Activated CD4-positive, alpha-beta T cell treated with anti-CD3 and anti-CD28 coated beads, Interleukin-2, amount 50 U/mL, for 1 hour (primary cell): ENCODE data around the gene ERC2.

Experiments used
- DNase-seq: peaks from one replicate; pipeline ENCODE4 v3.0.0-alpha.2; 2020

The ERC2 gene

DNA sequence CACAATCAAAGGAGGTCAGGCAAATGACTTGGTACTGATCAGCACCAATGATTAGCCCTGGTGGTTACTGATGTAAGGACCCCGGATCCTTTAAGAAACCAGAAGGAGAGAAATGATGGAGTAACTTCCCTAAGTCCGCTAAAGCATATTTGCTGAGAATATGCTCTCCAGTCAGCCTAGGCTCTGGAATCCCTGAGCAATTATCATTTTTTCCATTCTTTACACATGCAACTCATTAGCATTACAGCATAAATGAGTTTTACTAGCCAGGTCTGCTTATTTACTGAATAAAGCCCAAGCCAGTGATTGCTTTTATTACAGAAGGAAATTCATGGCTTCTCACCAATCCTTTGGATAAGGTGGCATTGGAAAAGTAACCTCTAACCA is 842.0 kb downstream of the ERC2 start:
- no peak for DNase-seq

DNA sequence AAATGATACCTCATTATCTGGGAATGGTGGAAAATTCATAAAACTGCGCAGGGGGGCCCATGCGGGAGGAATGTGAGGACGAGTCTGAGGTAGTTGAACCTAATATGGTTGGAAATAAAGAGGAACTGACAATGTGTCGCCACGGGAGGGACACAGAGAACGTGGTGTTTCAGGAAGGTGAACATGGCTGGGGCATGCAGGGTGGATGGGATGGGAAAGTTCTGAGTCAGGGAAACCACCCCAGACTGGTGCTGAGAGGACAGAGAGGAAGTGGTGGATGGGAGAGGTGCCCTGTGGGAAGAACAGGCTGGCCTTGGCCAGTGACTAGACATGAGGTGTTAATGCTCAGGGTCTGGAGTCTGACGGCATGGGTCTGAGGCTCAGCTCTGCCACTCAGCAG is 844.0 kb downstream of the ERC2 start:
- no peak for DNase-seq

DNA sequence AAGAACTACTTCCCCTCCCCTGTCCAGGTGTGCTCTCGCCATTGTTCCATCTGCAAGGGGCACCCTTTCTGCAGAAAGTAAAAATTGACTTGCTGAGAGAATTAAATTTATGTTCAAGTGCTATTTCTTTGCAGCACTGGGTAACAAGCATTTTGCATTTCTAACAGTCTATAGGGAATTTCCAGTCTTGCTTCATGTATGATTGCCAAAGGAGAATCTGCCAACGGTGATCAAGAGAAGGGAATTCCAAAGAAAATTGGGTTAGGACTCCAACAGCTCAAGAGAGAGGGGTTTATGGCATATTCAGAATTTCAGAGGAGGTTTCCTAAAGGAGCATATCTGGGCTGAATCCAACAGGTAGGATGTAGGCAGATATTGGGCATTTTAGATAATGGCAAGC is 844.5 kb downstream of the ERC2 start:
- no peak for DNase-seq

DNA sequence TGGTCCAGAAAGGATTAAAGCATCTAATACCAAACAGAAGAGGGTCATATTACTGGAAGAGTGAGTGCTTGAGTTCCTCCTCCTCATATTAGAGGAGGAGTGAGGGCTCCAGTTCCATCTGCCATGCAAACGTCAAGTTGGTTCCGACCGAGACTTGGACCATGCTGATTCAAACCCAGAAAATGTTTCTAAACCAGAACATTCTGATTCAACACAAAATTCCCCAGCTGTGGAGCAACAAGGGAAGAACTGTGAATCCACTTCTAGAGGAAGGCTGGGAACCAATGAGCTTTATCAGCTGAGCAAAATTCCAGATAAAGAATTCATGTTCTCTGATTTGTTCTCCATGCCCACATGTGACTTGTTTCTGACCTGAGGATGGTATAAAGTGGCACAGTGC is 845.5 kb downstream of the ERC2 start:
- no peak for DNase-seq

DNA sequence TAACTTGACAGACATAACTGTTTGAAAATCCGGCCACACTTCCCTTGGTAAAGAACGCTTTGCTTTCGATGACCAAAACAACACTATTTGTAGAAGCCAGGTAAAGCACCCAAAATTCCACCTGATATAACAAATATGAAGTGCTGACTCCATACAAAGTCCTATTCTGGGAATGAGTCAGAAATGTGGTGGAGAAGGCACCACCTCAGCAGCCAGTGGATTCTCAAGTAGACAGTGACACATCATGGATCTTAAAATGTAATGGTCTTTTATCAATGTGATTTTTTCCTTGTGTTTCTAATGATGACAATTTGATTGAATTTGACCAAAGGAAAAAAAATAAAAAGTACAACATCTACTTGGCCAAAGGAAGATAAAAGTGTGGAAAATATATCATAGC is 846.2 kb downstream of the ERC2 start:
- no peak for DNase-seq

DNA sequence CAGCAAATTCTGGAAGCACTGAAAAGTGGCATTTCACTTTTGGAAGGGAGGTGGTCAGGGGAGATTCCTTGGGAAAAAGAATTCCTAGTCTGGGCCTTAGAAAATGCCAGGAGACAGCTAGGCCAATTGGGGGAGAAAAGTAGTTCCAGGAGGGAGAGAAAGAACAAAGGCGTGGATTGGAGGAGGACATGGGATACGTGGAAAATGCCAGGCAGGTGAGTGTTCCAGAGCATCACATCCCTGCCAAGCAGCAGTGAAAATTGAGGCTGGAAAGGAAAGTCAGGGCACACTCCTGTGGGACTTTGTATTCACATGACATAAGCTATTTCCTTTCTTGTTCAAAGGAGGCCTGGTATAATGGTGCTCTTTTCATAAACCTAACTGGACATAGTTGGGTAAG is 846.6 kb downstream of the ERC2 start:
- no peak for DNase-seq

DNA sequence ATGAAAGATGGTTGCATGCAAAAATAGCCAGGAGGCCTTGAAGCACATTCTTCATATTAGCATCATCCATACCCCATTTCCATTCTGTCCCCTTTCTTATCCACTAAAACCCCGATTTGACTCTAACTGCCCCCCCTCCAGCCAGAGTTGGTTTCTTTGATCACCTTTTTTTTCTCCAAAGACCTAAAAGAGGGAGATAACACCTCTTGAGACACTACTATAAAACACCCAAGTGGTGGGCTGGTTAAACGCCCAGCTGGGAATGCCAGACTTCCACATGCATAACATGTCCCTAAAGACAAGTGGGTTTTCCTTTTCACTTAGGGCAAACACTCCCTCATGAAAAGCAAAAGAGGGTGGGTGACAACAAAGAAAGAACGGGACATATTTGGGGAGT is 847.2 kb downstream of the ERC2 start:
- DNase-seq, result no peak

DNA sequence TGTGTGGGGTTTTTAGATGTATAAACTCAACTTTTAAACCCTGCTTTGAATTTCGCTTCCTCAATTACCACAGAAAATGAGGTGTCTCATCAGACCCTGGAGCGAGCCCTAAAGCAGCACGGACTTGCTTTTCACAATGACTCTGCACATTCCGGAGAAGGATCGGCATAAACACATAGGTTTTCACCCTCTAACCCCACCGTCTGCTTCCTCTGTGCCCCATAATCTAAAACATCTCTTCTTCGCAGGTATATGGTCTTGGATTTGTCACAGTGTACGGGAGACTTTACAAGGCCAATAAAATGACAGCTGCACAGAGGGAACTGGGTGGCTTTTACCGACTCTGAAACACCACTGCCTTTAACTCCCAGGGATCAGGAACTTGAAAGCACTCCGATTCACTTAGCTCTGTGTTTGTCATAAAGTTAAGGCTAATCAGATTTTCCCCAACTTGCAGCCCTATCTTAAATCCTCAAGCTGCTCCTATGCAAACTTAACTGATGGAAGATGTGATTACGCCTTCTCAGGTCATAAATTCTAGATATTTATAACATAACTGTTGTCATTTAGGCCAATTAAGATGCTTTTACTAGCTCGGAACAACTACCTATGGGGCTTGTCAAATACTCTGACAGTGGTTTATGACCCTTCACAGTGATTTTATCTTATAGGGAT is 847.8 kb downstream of the ERC2 start:
- DNase-seq, result no peak

DNA sequence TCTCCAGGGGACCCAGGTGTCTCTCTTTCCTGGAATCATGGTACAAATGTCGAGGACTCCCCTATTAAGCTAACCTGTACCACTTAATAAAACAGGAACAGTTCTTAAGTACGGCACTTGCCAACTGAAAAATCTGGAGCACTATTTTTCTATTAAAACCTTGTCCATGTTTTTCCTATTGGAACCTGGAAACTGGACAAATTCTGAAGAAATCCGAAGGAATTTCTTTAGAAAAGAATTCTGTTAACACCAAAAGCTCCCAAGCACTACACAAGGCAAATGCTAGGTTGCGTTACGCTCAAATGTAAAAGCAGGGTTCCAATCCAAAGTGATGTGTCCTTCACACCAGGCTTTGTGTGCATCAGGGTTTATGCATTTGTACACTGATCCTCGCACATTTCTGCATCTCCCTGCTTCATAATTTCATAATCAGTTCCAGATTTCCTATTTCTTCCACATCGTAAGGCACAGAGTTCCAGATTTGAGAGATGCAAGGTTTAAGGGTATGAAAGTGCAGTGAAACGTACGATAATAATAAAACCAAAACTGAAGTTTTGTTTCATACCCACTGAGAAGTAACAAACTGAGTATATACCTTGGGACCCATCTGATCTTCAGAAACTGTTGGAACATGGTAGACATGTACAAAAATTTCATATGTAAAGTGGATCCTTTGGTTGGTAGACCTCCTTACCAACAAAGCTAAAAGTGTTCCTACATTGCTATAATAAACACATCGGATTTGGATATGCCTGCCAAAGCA is 849.0 kb downstream of the ERC2 start:
- no peak for DNase-seq

DNA sequence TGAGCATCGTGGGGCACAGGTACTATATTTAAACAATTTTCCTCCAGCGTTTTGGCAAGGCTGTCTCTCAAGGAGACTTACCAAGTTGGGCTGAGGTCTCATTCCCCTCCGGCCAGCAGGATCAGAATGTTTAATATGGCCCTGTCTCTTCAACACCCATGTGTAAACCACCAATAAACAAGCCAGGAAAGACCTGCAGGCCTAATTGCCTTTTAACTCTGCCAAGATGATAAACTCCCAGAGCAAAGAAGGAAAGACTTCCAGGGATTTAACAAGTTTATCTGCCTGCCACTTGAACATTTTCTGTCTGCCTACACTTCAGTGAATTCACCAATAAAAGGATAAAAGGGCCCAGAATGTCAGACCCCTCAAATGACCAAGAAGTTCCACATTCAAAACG is 850.9 kb downstream of the ERC2 start:
- no peak for DNase-seq

DNA sequence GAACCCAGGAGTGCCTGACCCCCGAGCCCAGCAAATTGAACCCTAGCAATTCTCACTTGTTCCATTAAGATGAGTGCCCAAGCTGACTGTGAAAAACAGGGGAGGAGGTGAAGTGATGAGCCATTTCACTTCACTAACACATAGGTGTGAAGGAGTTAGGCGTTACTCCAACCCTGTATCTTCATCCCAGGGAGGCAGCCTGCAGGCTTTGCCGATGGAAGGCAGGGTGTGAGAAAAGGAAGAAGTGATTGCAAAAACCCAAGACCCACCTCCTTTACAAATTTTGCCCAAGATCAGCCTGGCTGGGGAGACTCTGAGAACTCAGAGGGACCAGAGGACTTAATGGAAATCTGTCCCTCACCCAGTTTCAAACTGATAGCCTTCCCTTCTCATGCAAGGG is 851.5 kb downstream of the ERC2 start:
- DNase-seq, result no peak

DNA sequence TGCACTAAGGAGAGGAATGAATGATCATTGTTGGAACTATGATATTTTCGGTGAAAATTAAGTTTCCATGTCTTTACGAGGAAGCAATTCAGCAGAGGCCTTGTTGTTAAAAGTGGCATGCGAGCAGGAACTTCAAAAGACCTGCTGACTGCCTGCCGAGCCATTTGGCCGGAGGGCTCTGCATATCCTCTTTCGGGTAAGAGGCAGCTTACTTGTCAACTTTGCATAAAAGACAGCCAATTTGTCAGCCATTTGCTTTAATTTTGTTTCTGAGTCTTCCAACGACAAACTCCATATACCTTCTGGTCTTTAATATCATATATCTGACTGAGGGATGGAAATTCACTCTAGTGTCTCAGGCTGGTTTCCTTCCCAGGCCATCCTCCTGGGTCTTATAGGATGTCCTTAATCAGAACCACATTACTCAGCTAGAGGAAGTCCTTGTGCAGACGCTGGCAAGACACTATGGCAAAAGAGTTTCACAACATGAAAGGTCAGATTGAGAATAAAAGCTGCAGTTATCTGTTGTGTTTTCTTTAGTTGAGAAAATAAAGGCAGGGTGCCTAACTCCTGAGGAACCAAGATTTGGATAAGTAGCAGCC is 852.5 kb downstream of the ERC2 start:
- no peak for DNase-seq

DNA sequence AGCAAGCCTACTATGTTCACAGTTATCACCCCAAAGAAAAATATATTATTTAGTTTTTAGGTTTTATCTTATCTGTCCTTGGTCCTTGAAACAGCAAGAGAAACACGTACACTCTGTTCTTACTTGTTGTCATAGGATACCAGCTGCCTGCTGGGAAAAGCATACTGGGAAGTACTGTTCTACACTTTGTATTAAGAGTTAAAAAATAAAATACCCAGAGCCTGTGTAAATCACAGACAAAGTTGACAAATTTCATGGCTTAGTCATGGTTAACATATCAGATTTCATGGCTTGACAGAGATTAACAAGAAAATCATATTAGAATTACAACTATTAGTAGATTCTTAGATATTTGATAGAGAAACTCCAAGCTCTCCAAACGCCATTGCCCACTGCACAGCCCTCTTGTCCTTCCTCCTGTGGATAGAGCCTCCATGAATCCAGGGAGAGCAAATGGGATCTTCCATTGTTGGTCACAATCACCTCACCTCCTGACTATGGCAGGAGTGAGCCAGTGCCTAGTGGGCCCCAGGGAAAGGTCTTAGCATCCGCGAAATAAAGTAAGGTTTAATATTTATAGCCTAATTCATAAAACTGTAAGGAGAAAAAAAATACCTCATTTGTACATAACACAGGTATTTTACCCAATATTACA is 853.1 kb downstream of the ERC2 start:
- DNase-seq, result no peak

DNA sequence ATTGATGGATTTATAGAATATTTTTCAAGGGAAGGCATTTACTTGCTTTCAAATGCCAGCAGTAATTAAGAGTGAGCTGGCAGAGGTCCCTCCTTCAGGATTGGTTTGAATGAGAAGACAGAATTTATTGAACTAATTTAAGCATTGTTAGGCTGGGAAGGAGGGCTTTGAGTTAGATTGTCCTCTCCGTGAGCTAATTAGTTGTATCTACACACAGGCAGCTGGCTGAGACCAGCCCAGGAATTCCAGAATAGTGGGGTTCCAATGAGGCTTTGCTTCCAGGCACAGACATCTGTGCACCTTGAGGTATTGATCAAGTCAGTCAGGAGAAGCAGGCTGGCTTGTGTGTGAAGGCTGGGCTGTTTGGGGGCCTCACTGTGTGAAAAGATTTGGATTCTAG is 857.1 kb downstream of the ERC2 start:
- no peak for DNase-seq

DNA sequence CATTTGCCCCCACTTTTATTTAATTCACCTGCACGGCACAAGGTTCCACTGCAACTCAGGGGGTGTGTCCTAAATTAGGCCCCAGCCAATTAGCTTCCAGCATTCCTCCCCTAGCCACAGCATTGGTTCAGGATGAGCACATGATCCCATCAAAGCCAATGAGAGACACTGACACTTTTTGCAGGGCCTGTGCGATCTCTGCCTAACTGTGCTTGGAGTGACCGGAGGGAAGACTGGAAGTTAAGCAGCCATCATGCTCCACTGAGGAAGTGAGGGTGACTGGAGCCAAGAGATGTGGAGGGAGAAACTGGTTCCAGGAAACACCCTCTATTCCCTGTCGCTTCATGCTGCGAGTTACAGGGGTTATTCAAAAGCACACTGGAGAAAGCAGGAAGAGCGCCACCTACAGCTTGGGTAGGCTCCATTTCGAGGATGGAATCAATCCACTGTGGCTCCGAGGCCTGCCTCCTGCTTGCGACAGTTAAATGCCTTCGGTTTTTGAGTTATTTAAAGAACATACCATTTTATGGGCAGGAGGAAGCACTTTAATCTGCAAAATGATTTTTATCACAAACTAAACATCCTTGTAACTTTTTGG is 858.9 kb downstream of the ERC2 start:
- no peak for DNase-seq

DNA sequence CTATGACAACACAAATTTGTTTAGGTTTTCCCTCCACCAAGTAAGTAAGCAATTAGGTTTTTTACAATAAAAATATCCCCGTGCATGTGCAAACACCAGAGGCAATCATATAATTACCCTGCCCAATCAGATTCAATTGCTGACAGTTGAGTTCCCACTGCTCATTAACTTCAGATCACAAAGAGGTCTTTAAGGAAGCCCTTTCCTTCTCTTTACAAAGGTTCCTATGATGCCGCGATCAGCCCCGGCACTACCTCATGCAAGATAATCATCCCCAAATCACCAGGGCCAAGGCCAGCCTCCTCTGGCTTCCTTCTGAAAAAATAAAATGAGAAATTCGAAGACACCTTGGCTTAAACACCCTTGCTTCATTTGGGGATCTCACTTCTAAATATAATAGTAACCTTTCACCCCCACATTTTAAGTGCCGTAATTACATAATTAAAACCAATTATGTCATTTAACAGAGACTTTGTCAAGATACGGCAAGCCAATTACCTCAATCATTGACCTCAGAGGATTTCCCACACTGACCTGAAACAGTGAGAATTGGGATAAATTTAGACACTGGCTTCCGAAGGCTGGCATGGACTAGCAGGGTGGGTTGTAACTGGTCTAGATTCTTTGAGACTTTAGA is 859.8 kb downstream of the ERC2 start:
- no peak for DNase-seq

DNA sequence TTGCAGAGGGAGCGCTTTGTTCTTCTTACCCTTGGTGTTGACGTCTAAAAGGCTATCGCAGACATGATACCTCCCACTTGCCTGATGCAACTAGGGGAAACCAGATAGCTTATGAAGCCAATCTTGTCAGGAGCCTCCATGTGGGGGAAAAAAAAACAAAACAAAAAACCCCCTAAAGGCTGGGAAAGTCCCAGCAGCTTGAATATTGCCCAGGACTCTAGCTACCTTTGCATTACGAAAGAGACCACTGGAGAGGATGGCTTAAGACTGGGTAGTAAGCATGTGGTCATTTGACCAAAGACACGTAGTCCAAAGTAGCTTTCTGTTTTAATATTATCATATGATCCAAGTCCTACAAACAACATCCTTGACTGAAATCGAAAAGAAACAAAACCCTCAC is 860.4 kb downstream of the ERC2 start:
- DNase-seq, result no peak

DNA sequence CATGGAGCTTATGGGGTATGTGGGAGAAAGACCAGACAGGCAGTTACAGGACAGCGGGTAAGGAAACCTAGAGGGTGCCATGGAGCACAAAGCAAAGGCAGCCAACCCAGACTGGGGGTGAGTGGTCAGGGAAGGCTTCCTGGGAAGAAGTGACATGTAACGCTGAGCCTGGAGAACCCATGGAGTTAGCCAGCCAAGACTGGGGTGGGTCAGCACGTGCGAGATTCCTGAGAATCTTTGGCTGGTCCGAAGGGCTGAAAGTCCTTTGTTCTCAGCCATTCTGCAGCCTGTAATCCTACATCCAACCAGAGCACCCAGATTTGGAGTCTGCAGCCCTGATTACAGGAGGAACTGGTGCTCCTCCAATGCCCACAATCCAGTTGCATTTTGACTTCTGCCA is 861.1 kb downstream of the ERC2 start:
- DNase-seq, result no peak

DNA sequence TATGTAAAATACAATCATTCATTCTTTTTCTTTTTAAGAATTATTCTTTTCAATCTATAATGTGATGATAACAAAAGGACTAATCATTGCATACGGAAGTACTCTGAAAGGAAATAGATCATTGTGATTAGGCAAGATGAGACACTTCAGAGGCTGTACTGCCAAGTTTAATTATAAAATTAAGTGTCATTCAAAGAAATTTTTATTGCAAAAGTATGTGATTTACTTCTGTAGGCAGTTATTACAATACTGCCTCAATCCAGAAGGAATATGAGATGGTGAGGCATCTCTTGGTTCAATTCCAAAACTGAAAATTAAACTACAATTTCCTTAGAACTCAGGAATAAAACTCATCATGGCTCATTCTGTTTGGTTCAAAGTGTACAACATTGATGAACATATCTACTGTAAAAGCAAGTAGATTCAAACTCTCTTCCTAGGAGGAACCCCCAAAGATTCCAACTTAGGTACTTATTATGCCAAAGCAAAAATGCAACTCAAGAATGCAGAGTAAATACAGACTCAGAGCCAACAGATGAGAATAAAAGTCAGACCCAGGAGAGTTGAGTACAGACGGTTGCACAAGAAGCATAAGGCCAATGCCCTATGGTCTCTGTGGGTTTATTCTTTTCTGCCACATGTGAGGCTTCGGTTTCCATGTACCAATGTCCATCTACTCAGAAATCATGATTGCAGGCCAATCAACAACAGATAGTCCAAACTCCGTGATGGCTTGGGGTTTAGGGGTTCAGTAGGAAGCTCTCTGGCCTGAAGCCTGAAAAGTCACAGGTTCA is 862.6 kb downstream of the ERC2 start:
- DNase-seq, result no peak

DNA sequence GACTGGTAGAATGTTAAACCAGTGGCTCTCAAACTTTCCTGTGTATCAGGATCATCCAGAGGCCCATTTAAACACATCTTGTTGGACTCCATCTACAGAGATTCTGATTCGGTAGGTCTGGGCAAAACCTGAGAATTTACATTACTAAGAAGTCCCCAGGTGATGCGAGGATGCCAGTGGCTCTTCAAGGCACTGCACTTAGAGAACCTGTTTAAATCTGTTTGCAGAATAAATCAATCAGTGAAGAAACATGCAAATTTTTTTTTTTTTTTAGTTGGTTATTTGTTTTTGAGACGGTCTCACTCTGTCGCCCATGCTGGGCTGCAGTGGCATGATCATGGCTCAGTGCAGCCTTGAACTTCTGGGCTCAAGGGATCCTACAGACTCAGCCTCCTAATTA is 863.4 kb downstream of the ERC2 start:
- DNase-seq, result no peak

DNA sequence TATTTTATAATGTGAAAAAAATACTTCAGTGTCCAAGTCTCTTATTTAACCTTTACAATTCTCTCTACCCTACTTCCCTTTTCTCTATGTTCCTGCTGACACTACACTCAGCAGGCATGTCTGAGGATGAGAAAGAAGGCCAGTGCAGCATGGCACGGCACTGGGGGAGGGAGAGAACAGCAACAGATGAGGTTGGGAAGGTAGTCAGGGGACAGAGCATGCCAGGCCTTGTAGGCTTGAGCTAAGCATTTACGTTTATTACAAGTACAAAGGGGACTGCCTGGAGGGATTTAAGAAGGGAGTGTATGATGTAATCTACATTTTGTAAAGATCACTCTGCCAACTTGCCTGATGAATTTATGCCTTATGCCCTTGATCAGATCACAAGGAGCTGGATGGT is 863.9 kb downstream of the ERC2 start:
- DNase-seq, result no peak

DNA sequence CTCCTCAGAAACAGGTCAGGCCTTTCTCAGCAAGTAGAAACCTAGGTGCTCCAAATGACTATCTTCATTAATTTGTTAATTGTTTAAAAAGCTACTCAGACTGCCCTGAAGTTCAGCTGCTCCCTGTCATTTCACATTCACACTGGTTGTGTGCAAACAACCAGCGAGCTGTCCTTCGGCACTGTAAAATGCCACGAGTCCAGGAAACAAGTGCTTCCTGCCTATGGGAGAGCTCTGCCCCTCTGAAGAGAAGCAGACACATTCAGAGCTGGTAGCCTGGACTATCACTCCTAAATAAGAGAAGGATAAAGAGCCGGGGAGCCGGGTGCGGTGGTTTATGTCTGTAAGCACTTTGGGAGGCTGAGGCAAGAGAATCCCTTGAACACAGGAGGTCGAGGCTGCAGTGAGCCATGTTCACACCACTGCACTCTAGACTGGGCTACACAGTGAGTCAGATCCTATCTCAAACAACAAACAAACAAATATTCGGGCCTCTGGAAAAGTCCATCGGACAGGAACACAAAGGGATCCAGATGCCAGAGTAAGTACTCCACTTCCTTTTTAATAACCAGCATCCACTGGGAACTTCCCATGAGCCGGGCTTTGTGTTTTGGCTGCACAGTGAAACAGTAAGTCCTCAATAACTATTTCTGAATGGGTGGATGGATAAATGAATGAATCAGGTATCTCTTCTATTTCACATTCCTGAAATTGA is 866.7 kb downstream of the ERC2 start:
- no peak for DNase-seq
